DND-41 (cell line): Measurements from ENCODE around the gene HECA.
"Not testable (repeated sequence)": the region's sequence is repeated elsewhere in the genome, so short reads cannot be mapped to it uniquely, and the experiment has no call there.

Experiments used
- ATAC-seq: fragments of 200-7000 bp; cut with Tn5 transposase; 3 replicates; pipeline ENCODE4 v1.9.1; 2021; ENCODE audit warnings: low read depth; ENCODE audit not compliant: insufficient read depth
- DNase-seq: peaks from one replicate; pipeline ENCODE4 v3.0.0-alpha.2; 2020
- H2AFZ ChIP-seq: 2 replicates; pipeline ENCODE4 v1.6.0; 2012; ENCODE audit warnings: low read depth, low read length
- H3K27ac ChIP-seq: 2 replicates; pipeline ENCODE4 v1.5.1; 2012; ENCODE audit warnings: low read length, inconsistent platforms
- H3K27me3 ChIP-seq: fragments of 200-600 bp; sonication (generic); 2 replicates; pipeline ENCODE4 v1.6.0; 2012; ENCODE audit warnings: low read length, mild to moderate bottlenecking, inconsistent platforms; ENCODE audit not compliant: insufficient read depth, poor library complexity
- H3K36me3 ChIP-seq: 2 replicates; pipeline ENCODE4 v1.5.1; 2012; ENCODE audit warnings: low read length, inconsistent platforms; ENCODE audit not compliant: insufficient read depth
- H3K4me1 ChIP-seq: 2 replicates; pipeline ENCODE4 v1.5.1; 2012; ENCODE audit warnings: mild to moderate bottlenecking, low read length; ENCODE audit not compliant: insufficient read depth
- H3K4me2 ChIP-seq: 2 replicates; pipeline ENCODE4 v1.6.0; 2012; ENCODE audit warnings: mild to moderate bottlenecking, moderate library complexity, low read length, inconsistent platforms; ENCODE audit not compliant: insufficient read depth
- H3K4me3 ChIP-seq, 2 experiments: fragments of 200-600 bp in 1 of 2; shearing (Covaris generic) in 1 of 2; 2 replicates each; pipeline ENCODE4 v1.5.1; 2012 to 2016; ENCODE audit warnings: inconsistent platforms in 2 of 2, low read length in 2 of 2, mild to moderate bottlenecking in 2 of 2, low read depth in 1 of 2, moderate library complexity in 1 of 2
- H3K79me2 ChIP-seq: 2 replicates; pipeline ENCODE4 v1.6.0; 2012; ENCODE audit warnings: low read length, inconsistent platforms; ENCODE audit not compliant: insufficient read depth
- H3K9ac ChIP-seq: 2 replicates; pipeline ENCODE4 v1.6.0; 2012; ENCODE audit warnings: low read depth, mild to moderate bottlenecking, inconsistent platforms, low read length, moderate library complexity
- H3K9me3 ChIP-seq: 2 replicates; pipeline ENCODE4 v1.5.1; 2012; ENCODE audit warnings: low read length, moderate library complexity, mild to moderate bottlenecking, inconsistent platforms; ENCODE audit not compliant: insufficient read depth, severe bottlenecking
- H4K20me1 ChIP-seq: 2 replicates; pipeline ENCODE4 v1.6.0; 2012; ENCODE audit warnings: low read length; ENCODE audit not compliant: insufficient read depth
- EZH2 ChIP-seq: IDR thresholded peaks from 3 replicates; pipeline ENCODE4 v1.6.1; 2012; ENCODE audit warnings: borderline replicate concordance, low read depth, mild to moderate bottlenecking, moderate library complexity, low read length, inconsistent platforms; ENCODE audit not compliant: severe bottlenecking
- TF ChIP-seq, protein P1 (sequence below): IDR thresholded peaks from 2 replicates; pipeline ENCODE4 v1.5.1; 2012; ENCODE audit warnings: borderline replicate concordance, low read length, moderate library complexity, mild to moderate bottlenecking; ENCODE audit not compliant: poor library complexity, severe bottlenecking; ENCODE audit errors: extremely low read depth

The HECA gene

DNA sequence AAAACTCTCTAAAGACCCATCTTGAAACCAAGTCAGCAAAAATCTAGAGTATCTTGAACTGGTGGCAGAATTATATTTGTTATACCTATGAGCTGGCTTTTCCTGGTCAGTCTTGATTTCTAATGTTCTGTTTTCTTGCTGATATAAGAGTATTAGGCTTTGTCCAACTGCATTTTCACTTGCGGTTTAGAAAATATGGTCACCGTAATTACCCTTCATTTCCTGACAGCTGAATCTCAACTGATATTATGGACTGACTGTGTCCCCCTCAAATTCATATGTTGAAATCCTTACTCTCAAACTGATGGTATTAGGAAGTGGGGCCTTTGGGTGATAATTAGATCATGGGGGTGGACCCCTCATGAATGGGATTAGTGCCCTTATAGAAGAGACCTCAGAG, 84.9 kb downstream of the HECA start:
- Histone ChIP-seq H3K9me3 (no peaks in the 10 kb centered on the region), H3K79me2 (no peaks in the 10 kb centered on the region), H3K9ac (no peak overlapping the region), H3K36me3 (no peaks in the 10 kb centered on the region), H3K4me2 (no peak overlapping the region), H3K4me3 (no peak overlapping the region), H3K4me1 (peaks cover 5% of the 10 kb centered on the region; the same call in 1 of the 2 replicates), H2AFZ (peak overlapping the region; percentile 53), H4K20me1 (no peaks in the 10 kb centered on the region), H3K27me3 (no peaks in the 10 kb centered on the region), H3K27ac (no peak overlapping the region)
- no peak for ATAC-seq
- DNase-seq = no peak
- TF ChIP-seq EZH2 = no peak
- TF ChIP-seq, protein P1, sequence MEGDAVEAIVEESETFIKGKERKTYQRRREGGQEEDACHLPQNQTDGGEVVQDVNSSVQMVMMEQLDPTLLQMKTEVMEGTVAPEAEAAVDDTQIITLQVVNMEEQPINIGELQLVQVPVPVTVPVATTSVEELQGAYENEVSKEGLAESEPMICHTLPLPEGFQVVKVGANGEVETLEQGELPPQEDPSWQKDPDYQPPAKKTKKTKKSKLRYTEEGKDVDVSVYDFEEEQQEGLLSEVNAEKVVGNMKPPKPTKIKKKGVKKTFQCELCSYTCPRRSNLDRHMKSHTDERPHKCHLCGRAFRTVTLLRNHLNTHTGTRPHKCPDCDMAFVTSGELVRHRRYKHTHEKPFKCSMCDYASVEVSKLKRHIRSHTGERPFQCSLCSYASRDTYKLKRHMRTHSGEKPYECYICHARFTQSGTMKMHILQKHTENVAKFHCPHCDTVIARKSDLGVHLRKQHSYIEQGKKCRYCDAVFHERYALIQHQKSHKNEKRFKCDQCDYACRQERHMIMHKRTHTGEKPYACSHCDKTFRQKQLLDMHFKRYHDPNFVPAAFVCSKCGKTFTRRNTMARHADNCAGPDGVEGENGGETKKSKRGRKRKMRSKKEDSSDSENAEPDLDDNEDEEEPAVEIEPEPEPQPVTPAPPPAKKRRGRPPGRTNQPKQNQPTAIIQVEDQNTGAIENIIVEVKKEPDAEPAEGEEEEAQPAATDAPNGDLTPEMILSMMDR = no peak

DNA sequence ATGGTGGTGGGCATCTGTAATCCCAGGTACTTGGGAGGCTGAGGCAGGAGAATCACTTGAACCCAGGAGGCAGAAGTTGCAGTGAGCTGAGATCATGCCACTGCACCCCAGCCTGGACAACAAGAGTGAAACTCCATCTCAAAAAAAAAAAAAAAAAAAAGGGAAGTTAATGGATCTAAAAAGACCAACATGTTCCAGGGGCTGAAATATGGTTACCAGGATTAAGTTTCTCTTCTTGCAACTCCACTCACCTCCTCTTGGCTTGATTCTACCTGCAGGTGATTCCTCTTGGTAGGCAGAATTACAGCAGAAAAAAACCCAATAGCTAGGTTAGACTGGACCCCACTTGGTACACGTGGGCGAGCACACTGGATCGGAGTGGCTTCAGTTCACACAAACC, 93.5 kb downstream of the HECA start:
- not testable (repeated sequence) for H3K79me2 ChIP-seq, H3K4me1 ChIP-seq, DNase-seq, H2AFZ ChIP-seq, H4K20me1 ChIP-seq, ATAC-seq, H3K4me2 ChIP-seq, H3K4me3 ChIP-seq, H3K9ac ChIP-seq, H3K36me3 ChIP-seq, H3K9me3 ChIP-seq, H3K27ac ChIP-seq, H3K27me3 ChIP-seq
